DOHH2 (cell line): Measurements from ENCODE around the gene TOR2A.

Source experiments
- H3F3A ChIP-seq: fragments of 200-600 bp; sonication (generic), shearing (Covaris generic); 2 replicates; pipeline ENCODE4 v1.6.0; 2016; ENCODE audit warnings: antibody characterized with exemption, mild to moderate bottlenecking; ENCODE audit not compliant: control insufficient read depth, insufficient read depth
- H3K27ac ChIP-seq: fragments of 200-600 bp; sonication (generic); 2 replicates; pipeline ENCODE4 v1.5.1; 2014; ENCODE audit warnings: low read depth, mild to moderate bottlenecking, low read length, moderate library complexity
- H3K27me3 ChIP-seq: fragments of 200-600 bp; sonication (generic); 2 replicates; pipeline ENCODE4 v1.6.1; 2014; ENCODE audit warnings: mild to moderate bottlenecking, low read length, mixed read lengths; ENCODE audit not compliant: control insufficient read depth
- H3K36me3 ChIP-seq: fragments of 200-600 bp; sonication (generic); 2 replicates; pipeline ENCODE4 v1.6.1; 2014; ENCODE audit warnings: mild to moderate bottlenecking, low read length, moderate library complexity, mixed read lengths; ENCODE audit not compliant: control insufficient read depth
- H3K4me1 ChIP-seq: fragments of 200-600 bp; sonication (generic); 2 replicates; pipeline ENCODE4 v1.6.1; 2014; ENCODE audit warnings: mild to moderate bottlenecking, low read length, mixed read lengths; ENCODE audit not compliant: control insufficient read depth
- H3K4me2 ChIP-seq: fragments of 200-600 bp; sonication (generic); 2 replicates; pipeline ENCODE4 v1.6.0; 2014; ENCODE audit warnings: mild to moderate bottlenecking, low read length, moderate library complexity
- H3K4me3 ChIP-seq: fragments of 200-600 bp; sonication (generic); 2 replicates; pipeline ENCODE4 v1.5.1; 2014; ENCODE audit warnings: mild to moderate bottlenecking, low read length, mixed read lengths
- H3K79me2 ChIP-seq: fragments of 200-600 bp; sonication (generic); 2 replicates; pipeline ENCODE4 v1.6.1; 2014; ENCODE audit warnings: mild to moderate bottlenecking, low read length, mixed read lengths; ENCODE audit not compliant: control insufficient read depth
- H3K9me2 ChIP-seq: fragments of 200-600 bp; sonication (generic); replicated peaks from 2 replicates; pipeline ENCODE4 v1.6.1; 2014; ENCODE audit warnings: mild to moderate bottlenecking, low read length, mixed read lengths; ENCODE audit not compliant: control insufficient read depth
- H3K9me3 ChIP-seq: fragments of 200-600 bp; sonication (generic); 2 replicates; pipeline ENCODE4 v1.6.1; 2014; ENCODE audit warnings: antibody characterized with exemption, low read length, mixed read lengths; ENCODE audit not compliant: control insufficient read depth, insufficient read depth
- H4K20me1 ChIP-seq: fragments of 200-600 bp; sonication (generic); 2 replicates; pipeline ENCODE4 v1.6.0; 2014; ENCODE audit warnings: low read depth, mild to moderate bottlenecking, antibody characterized with exemption, low read length, moderate library complexity; ENCODE audit not compliant: control insufficient read depth, insufficient read depth
- EZH2phosphoT487 ChIP-seq: fragments of 200-600 bp; sonication (generic); IDR thresholded peaks from 2 replicates; pipeline ENCODE4 v1.6.1; 2017; ENCODE audit warnings: borderline replicate concordance, mild to moderate bottlenecking, antibody characterized with exemption, low read length, moderate library complexity, mixed read lengths
- TF ChIP-seq, protein P1 (sequence below): fragments of 200-600 bp; sonication (generic); IDR thresholded peaks from one replicate; pipeline ENCODE4 v1.5.1; 2014; ENCODE audit warnings: antibody characterized with exemption, mild to moderate bottlenecking, low read depth, low read length; ENCODE audit not compliant: poor library complexity, severe bottlenecking

Gene TOR2A

GRCh38 chr9:127712867-127713266 is 22.2 kb downstream of the TOR2A start:
- H3K4me3 ChIP-seq: no peak overlapping the region
- no peak for TF ChIP-seq EZH2phosphoT487
- TF ChIP-seq, protein P1, sequence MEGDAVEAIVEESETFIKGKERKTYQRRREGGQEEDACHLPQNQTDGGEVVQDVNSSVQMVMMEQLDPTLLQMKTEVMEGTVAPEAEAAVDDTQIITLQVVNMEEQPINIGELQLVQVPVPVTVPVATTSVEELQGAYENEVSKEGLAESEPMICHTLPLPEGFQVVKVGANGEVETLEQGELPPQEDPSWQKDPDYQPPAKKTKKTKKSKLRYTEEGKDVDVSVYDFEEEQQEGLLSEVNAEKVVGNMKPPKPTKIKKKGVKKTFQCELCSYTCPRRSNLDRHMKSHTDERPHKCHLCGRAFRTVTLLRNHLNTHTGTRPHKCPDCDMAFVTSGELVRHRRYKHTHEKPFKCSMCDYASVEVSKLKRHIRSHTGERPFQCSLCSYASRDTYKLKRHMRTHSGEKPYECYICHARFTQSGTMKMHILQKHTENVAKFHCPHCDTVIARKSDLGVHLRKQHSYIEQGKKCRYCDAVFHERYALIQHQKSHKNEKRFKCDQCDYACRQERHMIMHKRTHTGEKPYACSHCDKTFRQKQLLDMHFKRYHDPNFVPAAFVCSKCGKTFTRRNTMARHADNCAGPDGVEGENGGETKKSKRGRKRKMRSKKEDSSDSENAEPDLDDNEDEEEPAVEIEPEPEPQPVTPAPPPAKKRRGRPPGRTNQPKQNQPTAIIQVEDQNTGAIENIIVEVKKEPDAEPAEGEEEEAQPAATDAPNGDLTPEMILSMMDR: no peak
- H3K4me2 ChIP-seq: no peak overlapping the region

GRCh38 chr9:127712371-127712770 is 22.7 kb downstream of the TOR2A start:
- Histone ChIP-seq H3K4me3 (no peak overlapping the region), H3K27me3 (no peaks in the 10 kb centered on the region), H3K27ac (no peak overlapping the region), H4K20me1 (no peaks in the 10 kb centered on the region), H3K4me1 (peaks cover 9% of the 10 kb centered on the region), H3F3A (no peaks in the 10 kb centered on the region), H3K9me2 (no peaks in the 10 kb centered on the region), H3K79me2 (no peaks in the 10 kb centered on the region), H3K4me2 (no peak overlapping the region), H3K9me3 (no peaks in the 10 kb centered on the region), H3K36me3 (no peaks in the 10 kb centered on the region)
- TF ChIP-seq, protein P1: no peak
- TF ChIP-seq EZH2phosphoT487: no peak

More at GRCh38 chr9:127712867-127713266, 22.2 kb downstream of the TOR2A start:
- Histone ChIP-seq H3F3A (no peaks in the 10 kb centered on the region), H3K27ac (no peak overlapping the region), H3K36me3 (no peaks in the 10 kb centered on the region), H3K27me3 (no peaks in the 10 kb centered on the region), H4K20me1 (no peaks in the 10 kb centered on the region), H3K9me3 (no peaks in the 10 kb centered on the region), H3K4me1 (peaks cover 6% of the 10 kb centered on the region), H3K9me2 (no peaks in the 10 kb centered on the region), H3K79me2 (no peaks in the 10 kb centered on the region)

DNA sequence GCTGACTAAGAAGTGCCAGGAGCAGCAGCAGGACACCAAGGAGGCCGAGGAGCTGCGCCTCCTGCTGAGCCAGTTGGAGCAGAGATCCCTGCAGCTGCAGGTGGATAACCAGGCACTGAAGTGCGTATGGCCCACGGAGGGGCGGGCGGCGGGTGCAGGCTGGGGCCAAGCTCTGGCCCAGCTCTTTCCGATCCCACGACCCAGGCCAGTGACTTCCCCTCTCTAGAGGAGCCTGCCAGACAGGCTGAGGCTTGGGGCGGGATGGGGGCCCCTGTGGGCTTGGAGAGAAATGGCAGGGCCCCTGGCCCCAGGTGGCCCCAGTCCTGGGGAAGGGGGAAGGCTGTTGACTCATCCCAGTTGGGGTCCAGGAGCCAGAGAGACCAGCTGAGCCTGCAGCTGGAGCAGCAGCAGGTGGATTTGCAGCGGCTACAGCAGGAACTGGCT is 23.2 kb downstream of the TOR2A start:
- TF ChIP-seq EZH2phosphoT487: no peak
- TF ChIP-seq, protein P1: no peak
- no peak overlapping the region for H3K4me3 ChIP-seq
- no peak overlapping the region for H3K4me2 ChIP-seq

More for the DNA sequence above, 23.2 kb downstream of the TOR2A start:
- Histone ChIP-seq H3K9me2 (no peaks in the 10 kb centered on the region), H3K36me3 (no peaks in the 10 kb centered on the region), H3K4me1 (peaks cover 11% of the 10 kb centered on the region), H3K79me2 (no peaks in the 10 kb centered on the region), H4K20me1 (no peaks in the 10 kb centered on the region), H3K9me3 (no peaks in the 10 kb centered on the region), H3K27me3 (no peaks in the 10 kb centered on the region), H3F3A (no peaks in the 10 kb centered on the region), H3K27ac (no peak overlapping the region)
